Ishikawa (cell line): ENCODE data around the gene DCBLD2.

Source experiments
- EGR1 ChIP-seq: IDR thresholded peaks from 2 replicates; pipeline ENCODE4 v1.6.1; 2012
- FOXM1 ChIP-seq: IDR thresholded peaks from 2 replicates; pipeline ENCODE4 v1.6.1; 2012; ENCODE audit warnings: low read depth, borderline replicate concordance
- TCF12 ChIP-seq: IDR thresholded peaks from 2 replicates; pipeline ENCODE4 v1.6.1; 2012; ENCODE audit warnings: low read depth
- YY1 ChIP-seq: IDR thresholded peaks from 2 replicates; pipeline ENCODE4 v1.6.1; 2012; ENCODE audit warnings: low read depth
- TF ChIP-seq, protein P1 (sequence below): IDR thresholded peaks from 2 replicates; pipeline ENCODE4 v1.6.1; 2012
- TF ChIP-seq, protein P2 (sequence below): IDR thresholded peaks from 2 replicates; pipeline ENCODE4 v1.6.1; 2012; ENCODE audit warnings: low read depth, mild to moderate bottlenecking
- TF ChIP-seq, protein P3 (sequence below): IDR thresholded peaks from 2 replicates; pipeline ENCODE4 v1.6.1; 2012

DNA sequence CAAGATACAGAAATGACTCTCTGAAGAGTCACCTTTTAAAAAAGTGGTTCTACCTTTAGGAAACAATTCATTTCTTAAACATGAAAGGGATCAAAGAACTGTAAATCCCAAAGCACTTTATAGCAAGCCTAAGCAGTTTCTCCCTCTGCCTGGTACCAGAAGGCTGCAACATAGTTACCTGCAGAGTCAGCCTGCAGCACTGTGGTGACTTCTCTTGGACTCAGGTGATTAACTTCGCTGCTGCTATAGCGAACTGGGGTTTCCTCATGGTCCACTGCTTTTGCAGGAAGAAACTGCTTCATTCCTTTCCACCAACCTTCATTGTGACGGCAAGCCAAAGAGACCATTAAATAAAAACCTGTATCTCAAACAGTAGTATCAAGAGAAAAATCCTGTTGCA is 101.1 kb downstream of the DCBLD2 start:
- TF ChIP-seq, protein P1, sequence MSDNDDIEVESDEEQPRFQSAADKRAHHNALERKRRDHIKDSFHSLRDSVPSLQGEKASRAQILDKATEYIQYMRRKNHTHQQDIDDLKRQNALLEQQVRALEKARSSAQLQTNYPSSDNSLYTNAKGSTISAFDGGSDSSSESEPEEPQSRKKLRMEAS = no peak
- TF ChIP-seq, protein P2, sequence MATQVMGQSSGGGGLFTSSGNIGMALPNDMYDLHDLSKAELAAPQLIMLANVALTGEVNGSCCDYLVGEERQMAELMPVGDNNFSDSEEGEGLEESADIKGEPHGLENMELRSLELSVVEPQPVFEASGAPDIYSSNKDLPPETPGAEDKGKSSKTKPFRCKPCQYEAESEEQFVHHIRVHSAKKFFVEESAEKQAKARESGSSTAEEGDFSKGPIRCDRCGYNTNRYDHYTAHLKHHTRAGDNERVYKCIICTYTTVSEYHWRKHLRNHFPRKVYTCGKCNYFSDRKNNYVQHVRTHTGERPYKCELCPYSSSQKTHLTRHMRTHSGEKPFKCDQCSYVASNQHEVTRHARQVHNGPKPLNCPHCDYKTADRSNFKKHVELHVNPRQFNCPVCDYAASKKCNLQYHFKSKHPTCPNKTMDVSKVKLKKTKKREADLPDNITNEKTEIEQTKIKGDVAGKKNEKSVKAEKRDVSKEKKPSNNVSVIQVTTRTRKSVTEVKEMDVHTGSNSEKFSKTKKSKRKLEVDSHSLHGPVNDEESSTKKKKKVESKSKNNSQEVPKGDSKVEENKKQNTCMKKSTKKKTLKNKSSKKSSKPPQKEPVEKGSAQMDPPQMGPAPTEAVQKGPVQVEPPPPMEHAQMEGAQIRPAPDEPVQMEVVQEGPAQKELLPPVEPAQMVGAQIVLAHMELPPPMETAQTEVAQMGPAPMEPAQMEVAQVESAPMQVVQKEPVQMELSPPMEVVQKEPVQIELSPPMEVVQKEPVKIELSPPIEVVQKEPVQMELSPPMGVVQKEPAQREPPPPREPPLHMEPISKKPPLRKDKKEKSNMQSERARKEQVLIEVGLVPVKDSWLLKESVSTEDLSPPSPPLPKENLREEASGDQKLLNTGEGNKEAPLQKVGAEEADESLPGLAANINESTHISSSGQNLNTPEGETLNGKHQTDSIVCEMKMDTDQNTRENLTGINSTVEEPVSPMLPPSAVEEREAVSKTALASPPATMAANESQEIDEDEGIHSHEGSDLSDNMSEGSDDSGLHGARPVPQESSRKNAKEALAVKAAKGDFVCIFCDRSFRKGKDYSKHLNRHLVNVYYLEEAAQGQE = no peak
- TF ChIP-seq YY1 = no peak
- no peak for TF ChIP-seq FOXM1
- no peak for TF ChIP-seq TCF12
- no peak for TF ChIP-seq EGR1
- TF ChIP-seq, protein P3, sequence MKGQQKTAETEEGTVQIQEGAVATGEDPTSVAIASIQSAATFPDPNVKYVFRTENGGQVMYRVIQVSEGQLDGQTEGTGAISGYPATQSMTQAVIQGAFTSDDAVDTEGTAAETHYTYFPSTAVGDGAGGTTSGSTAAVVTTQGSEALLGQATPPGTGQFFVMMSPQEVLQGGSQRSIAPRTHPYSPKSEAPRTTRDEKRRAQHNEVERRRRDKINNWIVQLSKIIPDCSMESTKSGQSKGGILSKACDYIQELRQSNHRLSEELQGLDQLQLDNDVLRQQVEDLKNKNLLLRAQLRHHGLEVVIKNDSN = no peak
